H9 (cell line): ENCODE data around the gene CATSPERZ. TPM values are rescaled to one million over a fixed set of nuclear protein-coding genes. Genes with fewer than 3 reads are reported as not detected.

ENCODE experiments used
- DNase-seq: peaks from one replicate; pipeline ENCODE4 v3.0.0-alpha.2; 2017
- H2AFZ ChIP-seq: one replicate; pipeline ENCODE4 v1.6.1; 2013; ENCODE audit warnings: mild to moderate bottlenecking, low read length, control low read depth, moderate library complexity
- H2AK5ac ChIP-seq: 2 replicates; pipeline ENCODE4 v1.6.1; 2013; ENCODE audit warnings: low read length, control low read depth, mixed read lengths; ENCODE audit not compliant: insufficient read length
- H2BK120ac ChIP-seq: one replicate; pipeline ENCODE4 v1.6.1; 2013; ENCODE audit warnings: low read depth, mild to moderate bottlenecking, low read length, control low read depth, inconsistent platforms; ENCODE audit not compliant: poor library complexity, severe bottlenecking
- H2BK12ac ChIP-seq: 2 replicates; pipeline ENCODE4 v1.6.1; 2013; ENCODE audit warnings: low read length, control low read depth, mixed read lengths, low read depth; ENCODE audit not compliant: insufficient read length
- H2BK15ac ChIP-seq: 2 replicates; pipeline ENCODE4 v1.6.1; 2013; ENCODE audit warnings: low read depth, low read length, control low read depth
- H2BK20ac ChIP-seq: one replicate; pipeline ENCODE4 v1.6.1; 2013; ENCODE audit warnings: low read depth, mild to moderate bottlenecking, low read length, control low read depth, inconsistent platforms; ENCODE audit not compliant: poor library complexity, severe bottlenecking
- H2BK5ac ChIP-seq: 2 replicates; pipeline ENCODE4 v1.6.1; 2013; ENCODE audit warnings: low read length, control low read depth, mixed read lengths; ENCODE audit not compliant: insufficient read length
- H3K14ac ChIP-seq: 2 replicates; pipeline ENCODE4 v1.6.1; 2013; ENCODE audit warnings: low read length, control low read depth; ENCODE audit not compliant: insufficient read depth
- H3K18ac ChIP-seq: 2 replicates; pipeline ENCODE4 v1.6.1; 2013; ENCODE audit warnings: low read depth, mild to moderate bottlenecking, mixed read lengths, low read length, control low read depth; ENCODE audit not compliant: insufficient read length
- H3K23ac ChIP-seq: 2 replicates; pipeline ENCODE4 v1.6.1; 2013; ENCODE audit warnings: low read length, control low read depth, mixed read lengths, low read depth; ENCODE audit not compliant: insufficient read length
- H3K23me2 ChIP-seq: 2 replicates; pipeline ENCODE4 v1.6.1; 2013; ENCODE audit warnings: low read depth, mild to moderate bottlenecking, mixed read lengths, low read length, control low read depth; ENCODE audit not compliant: insufficient read length, poor library complexity, severe bottlenecking
- H3K27ac ChIP-seq: 2 replicates; pipeline ENCODE4 v1.5.1; 2013; ENCODE audit warnings: low read length, control low read depth, mixed read lengths, low read depth; ENCODE audit not compliant: insufficient read length
- H3K27me3 ChIP-seq: 2 replicates; pipeline ENCODE4 v1.6.1; 2013; ENCODE audit warnings: low read length, control low read depth, inconsistent platforms; ENCODE audit not compliant: insufficient read depth
- H3K4ac ChIP-seq: 2 replicates; pipeline ENCODE4 v1.6.1; 2013; ENCODE audit warnings: low read depth, mild to moderate bottlenecking, control low read depth, inconsistent platforms, low read length, moderate library complexity
- H3K4me1 ChIP-seq: 2 replicates; pipeline ENCODE4 v1.6.1; 2013; ENCODE audit warnings: low read length, control low read depth, inconsistent platforms; ENCODE audit not compliant: insufficient read depth
- H3K4me2 ChIP-seq: 2 replicates; pipeline ENCODE4 v1.6.1; 2013; ENCODE audit warnings: low read length, control low read depth, mixed read lengths; ENCODE audit not compliant: insufficient read length, insufficient read depth
- H3K56ac ChIP-seq: 2 replicates; pipeline ENCODE4 v1.6.1; 2013; ENCODE audit warnings: low read depth, mild to moderate bottlenecking, mixed read lengths, low read length, control low read depth; ENCODE audit not compliant: insufficient read length
- H3K79me1 ChIP-seq: 2 replicates; pipeline ENCODE4 v1.6.1; 2013; ENCODE audit warnings: low read depth, mild to moderate bottlenecking, moderate library complexity, low read length, control low read depth, inconsistent platforms; ENCODE audit not compliant: insufficient read depth, poor library complexity, severe bottlenecking
- H3K79me2 ChIP-seq: 2 replicates; pipeline ENCODE4 v1.6.1; 2013; ENCODE audit warnings: low read length, control low read depth, inconsistent platforms; ENCODE audit not compliant: insufficient read depth
- H3K9ac ChIP-seq: 2 replicates; pipeline ENCODE4 v1.6.1; 2013; ENCODE audit warnings: low read length, control low read depth, mixed read lengths; ENCODE audit not compliant: insufficient read length; ENCODE audit errors: extremely low read depth
- H3K9me3 ChIP-seq: one replicate; pipeline ENCODE4 v1.6.1; 2013; ENCODE audit warnings: low read depth, low read length, inconsistent platforms; ENCODE audit not compliant: control insufficient read depth
- H3T11ph ChIP-seq: one replicate; pipeline ENCODE4 v1.6.1; 2013; ENCODE audit warnings: mild to moderate bottlenecking, low read length, control low read depth, inconsistent platforms
- H4K20me1 ChIP-seq: one replicate; pipeline ENCODE4 v1.6.1; 2013; ENCODE audit not compliant: control insufficient read depth, insufficient read length, insufficient read depth
- H4K5ac ChIP-seq: 2 replicates; pipeline ENCODE4 v1.6.1; 2013; ENCODE audit warnings: low read depth, mild to moderate bottlenecking, mixed read lengths, low read length, control low read depth; ENCODE audit not compliant: insufficient read length
- H4K8ac ChIP-seq: replicated peaks from 2 replicates; pipeline ENCODE4 v1.6.1; 2013; ENCODE audit warnings: low read length, control low read depth, mixed read lengths, low read depth; ENCODE audit not compliant: insufficient read length
- H4K91ac ChIP-seq: 2 replicates; pipeline ENCODE4 v1.6.1; 2013; ENCODE audit warnings: low read depth, mild to moderate bottlenecking, moderate library complexity, mixed read lengths, low read length, control low read depth; ENCODE audit not compliant: insufficient read length
- H3K27ac Mint-ChIP-seq, 3 experiments: 2 replicates in 2 of 3; 3 replicates in 1 of 3; pipeline ENCODE4 v1.8.0; 2020 to 2021; ENCODE audit warnings: mixed read lengths in 3 of 3, mild to moderate bottlenecking in 1 of 3, moderate library complexity in 1 of 3
- H3K27me3 Mint-ChIP-seq: 2 replicates; pipeline ENCODE4 v1.8.0; 2021; ENCODE audit warnings: low read depth, mild to moderate bottlenecking, moderate library complexity, mixed read lengths
- H3K36me3 Mint-ChIP-seq, 3 experiments: 2 replicates in 2 of 3; 3 replicates in 1 of 3; pipeline ENCODE4 v1.8.0; 2020 to 2021; ENCODE audit warnings: low read depth in 3 of 3, mixed read lengths in 3 of 3; ENCODE audit not compliant: insufficient read depth in 1 of 3
- H3K4me1 Mint-ChIP-seq, 2 experiments: 2 replicates each; pipeline ENCODE4 v1.8.0; 2020; ENCODE audit warnings: mixed read lengths in 2 of 2
- H3K4me3 Mint-ChIP-seq, 2 experiments: 2 replicates in 1 of 2; 3 replicates in 1 of 2; pipeline ENCODE4 v1.8.0; 2020 to 2021; ENCODE audit warnings: mild to moderate bottlenecking in 2 of 2, mixed read lengths in 2 of 2, moderate library complexity in 1 of 2
- H3K9me3 Mint-ChIP-seq, 2 experiments: 2 replicates in 1 of 2; 3 replicates in 1 of 2; pipeline ENCODE4 v1.8.0; 2020; ENCODE audit warnings: mild to moderate bottlenecking in 2 of 2, mixed read lengths in 2 of 2, moderate library complexity in 1 of 2
- CTCF ChIP-seq: fragments of 200-600 bp; sonication (generic); conservative IDR thresholded peaks from 3 replicates; pipeline ENCODE4 v1.8.0; 2021; ENCODE audit warnings: antibody characterized with exemption, mild to moderate bottlenecking
- WGBS: extraction: QIAGEN DNeasy Blood & Tissue Kit; methylation state at CpG from one replicate; pipeline ENCODE4 v1.1.7; 2013; ENCODE audit warnings: missing lambda C conversion rate, low lambda C conversion rate, mixed read lengths; ENCODE audit not compliant: insufficient read length; ENCODE audit errors: extremely low coverage; 5-methylcytosine and 5-hydroxymethylcytosine counted together
- total RNA-seq: library from RNA; stranded (reverse); gene quantifications from 2 replicates; pipeline ENCODE4 v1.2.1, GENCODE V29; 2021

Gene CATSPERZ
- total RNA-seq, 1 experiment from 2014 or later = 0.92 TPM

GRCh38 chr11:64251016-64251752 is 49.0 kb upstream of the CATSPERZ start, which contains the start of gene PLCB3:
Gene PLCB3, plus strand, starts transcription at chr11:64251530. Its CDS starts 120 bp downstream, at chr11:64251650.
- Histone ChIP-seq H3K27ac (no peak within 1 kb of the TSS), H4K20me1 (no peaks in the 10 kb centered on the region), H3K4me1 (peaks cover 9% of the 10 kb centered on the region; the same call in 1 of the 2 replicates), H2BK12ac (no peak within 1 kb of the TSS), H2BK20ac (no peak within 1 kb of the TSS), H3K4ac (no peak within 1 kb of the TSS), H2AK5ac (no peak within 1 kb of the TSS), H2BK5ac (no peak within 1 kb of the TSS), H2BK120ac (no peak within 1 kb of the TSS), H3K9ac (peak within 1 kb of the TSS; percentile 33), H2AFZ (no peak within 1 kb of the TSS), H3K23me2 (peaks cover 21% of the 10 kb centered on the region), H3K4me2 (peak within 1 kb of the TSS; percentile 76), H3K79me1 (peaks cover 3% of the 10 kb centered on the region), H3K18ac (peak within 1 kb of the TSS; percentile 93), H4K8ac (no peak within 1 kb of the TSS), H3K27me3 (no peaks in the 10 kb centered on the region), H4K5ac (no peak within 1 kb of the TSS), H3K14ac (peak within 1 kb of the TSS; percentile 85; the same call in 1 of the 2 replicates), H3K9me3 (no peaks in the 10 kb centered on the region), H4K91ac (no peak within 1 kb of the TSS), H2BK15ac (no peak within 1 kb of the TSS), H3K56ac (no peak within 1 kb of the TSS), H3K23ac (no peak within 1 kb of the TSS), H3K79me2 (peaks cover under 1% of the 10 kb centered on the region; the same call in 1 of the 2 replicates), H3T11ph (no peak within 1 kb of the TSS)
- no CpG with 5 or more reads among the region's 75 CpGs for WGBS
- H3K4me3 Mint-ChIP-seq = peak within 1 kb of the TSS; percentile 85 to 98
- peaks cover 9 to 25% (median 19%) of the 10 kb centered on the region in 3 experiments; a peak in 6 of 7 replicates for H3K36me3 Mint-ChIP-seq
- peak; percentile 75 for DNase-seq
- peak; percentile 78 for TF ChIP-seq CTCF
- no peaks in the 10 kb centered on the region for H3K27me3 Mint-ChIP-seq
- peaks cover 34 to 44% of the 10 kb centered on the region in 2 experiments for H3K4me1 Mint-ChIP-seq
- peak within 1 kb of the TSS; percentile 86 to 97 (median 95) for H3K27ac Mint-ChIP-seq
- H3K9me3 Mint-ChIP-seq = no peaks in the 10 kb centered on the region; a peak in 1 of 5 replicates
